CD4-positive, alpha-beta memory T cell (primary cell): ENCODE results near the gene MAP2K3. TPM values are rescaled to one million over a fixed set of nuclear protein-coding genes. Genes with fewer than 3 reads are reported as not detected.
A peak's percentile ranks its signal among the peaks of the same experiment; 100 is the strongest.

Experiments used
- CTCF ChIA-PET: fragments of 350-600 bp; sonication (Branson Sonifier 250); formaldehyde crosslinking; loops from one replicate; lab custom pipeline; 2021; ENCODE audit warnings: inconsistent platforms; ENCODE audit not compliant: partially characterized antibody; lab: Charles Lee
- POLR2A ChIA-PET: fragments of 350-600 bp; sonication (Branson Sonifier 250); formaldehyde crosslinking; loops from one replicate; lab custom pipeline; 2021; ENCODE audit not compliant: partially characterized antibody; lab: Charles Lee
- DNase-seq, 5 donors: peaks; one replicate each; pipeline versions ENCODE4 v3.0.0 to v3.0.0-alpha.2; 2020 to 2022; ENCODE audit warnings: mixed read lengths in 1 of 5
- H3K27ac ChIP-seq: one replicate; pipeline ENCODE4 v1.7.0; 2013; ENCODE audit warnings: low read depth, low read length
- H3K27me3 ChIP-seq: 2 replicates; pipeline ENCODE4 v1.7.0; 2013; ENCODE audit warnings: mild to moderate bottlenecking, low read length, moderate library complexity; ENCODE audit not compliant: insufficient read depth
- H3K36me3 ChIP-seq: 2 replicates; pipeline ENCODE4 v1.7.0; 2013; ENCODE audit warnings: mild to moderate bottlenecking, low read length, moderate library complexity; ENCODE audit not compliant: insufficient read depth
- H3K4me1 ChIP-seq: 2 replicates; pipeline ENCODE4 v1.7.0; 2013; ENCODE audit warnings: mild to moderate bottlenecking, low read length, moderate library complexity; ENCODE audit not compliant: insufficient read depth
- H3K4me3 ChIP-seq, 2 donors: one replicate each; pipeline ENCODE4 v1.7.0; 2013; ENCODE audit warnings: low read length in 2 of 2, mild to moderate bottlenecking in 1 of 2
- H3K9me3 ChIP-seq, 2 donors: one replicate each; pipeline ENCODE4 v1.7.0; 2013; ENCODE audit warnings: low read length in 2 of 2, control low read depth in 1 of 2; ENCODE audit not compliant: control insufficient read depth in 1 of 2
- H3K27ac Mint-ChIP-seq, 7 donors: one replicate each; pipeline ENCODE4 v1.8.0; 2020 to 2021; ENCODE audit warnings: mixed read lengths in 7 of 7, mild to moderate bottlenecking in 6 of 7, inconsistent platforms in 3 of 7, moderate library complexity in 3 of 7
- H3K27me3 Mint-ChIP-seq, 2 donors: one replicate each; pipeline ENCODE4 v1.8.0; 2020 to 2021; ENCODE audit warnings: mixed read lengths in 2 of 2
- H3K36me3 Mint-ChIP-seq, 2 donors: one replicate each; pipeline ENCODE4 v1.8.0; 2020 to 2021; ENCODE audit warnings: mixed read lengths in 2 of 2, inconsistent platforms in 1 of 2, mild to moderate bottlenecking in 1 of 2
- H3K4me1 Mint-ChIP-seq, 4 donors: one replicate each; pipeline ENCODE4 v1.8.0; 2020 to 2021; ENCODE audit warnings: mixed read lengths in 4 of 4, mild to moderate bottlenecking in 1 of 4
- H3K4me3 Mint-ChIP-seq, 8 donors: one replicate each; pipeline ENCODE4 v1.8.0; 2020 to 2021; ENCODE audit warnings: mixed read lengths in 8 of 8, mild to moderate bottlenecking in 7 of 8, moderate library complexity in 6 of 8, inconsistent platforms in 3 of 8
- H3K9me3 Mint-ChIP-seq, 8 donors: one replicate each; pipeline ENCODE4 v1.8.0; 2020 to 2021; ENCODE audit warnings: mixed read lengths in 8 of 8, mild to moderate bottlenecking in 5 of 8, inconsistent platforms in 3 of 8, moderate library complexity in 1 of 8
- intact Hi-C: fragments of 100-400 bp; cut with micrococcal nuclease; formaldehyde crosslinking; loops from one replicate; pipeline ENCODE4 v1.15.1; 2023
- polyA plus RNA-seq, 2 donors: library from polyadenylated mRNA; unstranded; fragments of 300-500 nt; fragmentation: Illumina TruSeq; gene quantifications; one replicate each; pipeline ENCODE4 v1.2.3, GENCODE V29; 2021
- total RNA-seq, 2 experiments: library from RNA; stranded (reverse); gene quantifications; one replicate each; pipeline ENCODE4 v1.2.3, GENCODE V29; 2021

The MAP2K3 gene
- 10 to 100 TPM; 52.6 to 63.2 TPM for total RNA-seq
- 10 to 100 TPM; 48.5 to 88.9 TPM for polyA plus RNA-seq

DNA sequence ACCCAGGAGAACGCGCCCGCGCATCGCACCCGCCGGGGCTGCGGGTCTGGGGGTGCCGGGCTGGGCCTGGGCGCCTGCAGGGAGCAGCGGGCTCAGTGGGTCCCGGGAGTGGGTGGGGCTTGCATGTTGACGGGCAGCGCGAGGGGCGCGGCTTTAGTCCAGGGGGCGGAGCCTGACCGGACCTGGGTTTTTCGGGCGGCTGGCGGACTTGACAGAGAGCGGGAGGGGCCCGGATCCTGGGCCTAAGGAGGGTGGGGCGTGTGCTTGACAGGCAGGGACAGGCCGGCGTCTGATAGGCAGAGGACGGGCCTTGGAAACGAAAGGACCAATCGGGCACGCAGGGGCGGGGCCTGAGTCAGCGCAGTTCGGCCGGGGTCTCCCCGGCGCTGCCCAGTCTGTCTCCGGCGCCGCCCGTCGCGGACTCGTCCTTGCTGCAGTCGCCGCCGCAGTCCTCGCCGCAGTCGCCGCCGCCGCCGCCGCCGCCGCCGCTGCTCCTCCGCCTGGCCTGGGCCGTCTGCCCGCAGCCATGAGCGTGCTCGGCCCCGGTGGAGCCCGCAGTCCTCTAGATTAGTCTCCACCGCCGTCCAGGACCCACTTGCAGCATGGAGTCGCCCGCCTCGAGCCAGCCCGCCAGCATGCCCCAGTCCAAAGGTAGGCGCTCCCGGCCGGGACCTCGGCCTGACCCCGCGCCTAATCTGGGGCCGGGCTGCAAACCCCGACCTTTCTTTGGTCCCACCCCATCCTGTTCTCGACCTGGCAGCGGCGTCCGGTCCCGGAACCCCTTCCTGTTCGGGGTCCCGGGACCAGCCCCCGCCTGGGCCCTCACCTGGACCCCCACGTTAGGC is at the start of gene MAP2K3:
TSS of gene MAP2K3 (plus strand) at position 393 of the 845 bp plus-strand sequence. CDS start at position 603, 210 bp downstream.
- no peaks in the 10 kb centered on the region for H3K9me3 ChIP-seq
- H3K27ac ChIP-seq: peak within 1 kb of the TSS; percentile 94
- ChIA-PET CTCF (interaction anchor here (1.0 to 4.3 kb wide), 3 partner anchors 7 to 228 kb away, joined by 3 to 56 read pairs (median 4); no protein-coding TSS in a partner anchor), POLR2A (interaction anchor here (0.7 to 4.3 kb wide), 7 partner anchors 8 to 242 kb away, joined by 3 to 59 read pairs (median 9); partner anchors contain the start of gene USP22)
- Mint-ChIP-seq H3K36me3 (peaks cover 0 to 23% of the 10 kb centered on the region in 2 donors), H3K9me3 (no peaks in the 10 kb centered on the region), H3K4me3 (peak within 1 kb of the TSS; percentile 95 to 99 (median 96)), H3K27ac (peak within 1 kb of the TSS; percentile 97 to 99 (median 98)), H3K27me3 (no peaks in the 10 kb centered on the region), H3K4me1 (peaks cover 34 to 77% (median 51%) of the 10 kb centered on the region in 4 donors)
- H3K27me3 ChIP-seq: no peaks in the 10 kb centered on the region
- no peaks in the 10 kb centered on the region for H3K36me3 ChIP-seq
- intact Hi-C loops: loop anchor here (1.0 to 5.0 kb wide), 8 partner anchors 9 to 268 kb away; partner anchors contain the start of genes DHRS7B, NATD1, TMEM11 and USP22
- DNase-seq: peak; percentile 91 to 96 (median 92)
- H3K4me1 ChIP-seq: peaks cover 56% of the 10 kb centered on the region
- H3K4me3 ChIP-seq: peak within 1 kb of the TSS; percentile 76 to 87

DNA sequence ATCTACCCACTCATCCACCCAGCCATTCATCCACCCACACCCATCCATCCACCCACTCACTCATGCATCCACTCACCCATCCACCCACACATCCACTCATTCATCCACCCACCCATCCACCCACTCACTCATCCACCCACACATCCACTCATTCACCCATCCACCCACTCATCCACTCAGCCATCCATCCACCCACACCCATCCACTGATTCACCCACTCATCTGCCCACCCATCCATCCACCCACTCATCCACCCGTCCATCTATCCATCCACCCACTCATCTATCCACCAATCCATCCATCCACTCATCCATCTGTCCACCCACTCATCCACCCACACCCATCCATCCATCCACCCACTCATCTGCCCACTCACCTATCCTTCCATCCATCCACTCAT is 48.6 kb upstream of the MAP2K3 start:
- no peak for DNase-seq

DNA sequence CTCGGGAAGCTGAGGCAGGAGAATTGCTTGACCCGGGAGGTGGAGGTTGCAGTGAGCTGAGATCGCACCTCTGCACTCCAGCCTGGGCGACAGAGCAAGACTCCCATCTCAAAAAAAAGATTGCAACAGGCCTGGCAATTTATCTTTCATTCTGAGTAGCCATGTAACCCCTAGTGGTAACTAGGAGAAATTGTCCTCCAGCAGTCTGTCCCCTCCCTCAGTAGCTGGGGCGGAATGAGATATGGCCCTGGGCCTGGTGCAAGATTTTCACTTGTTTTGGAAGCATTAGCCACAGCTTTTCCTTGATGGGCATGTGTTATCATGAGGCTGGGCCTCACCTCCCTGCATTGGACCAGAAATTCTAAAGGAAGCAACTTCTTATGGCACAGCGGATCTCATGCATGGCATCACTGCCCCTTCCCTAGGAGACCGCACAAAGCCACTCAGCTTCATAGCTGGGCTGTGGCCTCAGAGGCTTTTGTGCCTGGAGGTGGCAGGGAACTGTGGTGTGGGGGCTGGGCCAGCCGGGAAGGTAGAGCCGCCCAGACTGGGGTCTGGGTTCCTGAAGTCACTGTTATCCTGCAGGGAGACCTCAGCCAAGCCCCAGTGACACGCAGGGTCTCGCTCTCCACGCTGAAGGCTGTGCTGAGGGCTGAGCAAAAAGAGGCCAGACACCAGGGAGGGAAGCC is 44.7 kb upstream of the MAP2K3 start:
- intact Hi-C loops: no loop called here
- POLR2A ChIA-PET: no interaction called here

More for the DNA sequence above, 48.6 kb upstream of the MAP2K3 start:
- Histone ChIP-seq H3K27ac (no peak overlapping the region), H3K36me3 (no peaks in the 10 kb centered on the region), H3K9me3 (no peaks in the 10 kb centered on the region), H3K4me3 (no peak overlapping the region), H3K27me3 (no peaks in the 10 kb centered on the region), H3K4me1 (no peaks in the 10 kb centered on the region)
- H3K4me1 Mint-ChIP-seq: peaks cover 0 to 1% (median 0%) of the 10 kb centered on the region in 4 donors
- no peaks in the 10 kb centered on the region for H3K36me3 Mint-ChIP-seq
- H3K27me3 Mint-ChIP-seq: no peaks in the 10 kb centered on the region
- H3K4me3 Mint-ChIP-seq: no peak overlapping the region
- CTCF ChIA-PET: no interaction called here
- H3K9me3 Mint-ChIP-seq: peaks cover 0 to 16% (median 3%) of the 10 kb centered on the region in 8 donors
- H3K27ac Mint-ChIP-seq: no peak overlapping the region
- POLR2A ChIA-PET: no interaction called here
- intact Hi-C loops: no loop called here

DNA sequence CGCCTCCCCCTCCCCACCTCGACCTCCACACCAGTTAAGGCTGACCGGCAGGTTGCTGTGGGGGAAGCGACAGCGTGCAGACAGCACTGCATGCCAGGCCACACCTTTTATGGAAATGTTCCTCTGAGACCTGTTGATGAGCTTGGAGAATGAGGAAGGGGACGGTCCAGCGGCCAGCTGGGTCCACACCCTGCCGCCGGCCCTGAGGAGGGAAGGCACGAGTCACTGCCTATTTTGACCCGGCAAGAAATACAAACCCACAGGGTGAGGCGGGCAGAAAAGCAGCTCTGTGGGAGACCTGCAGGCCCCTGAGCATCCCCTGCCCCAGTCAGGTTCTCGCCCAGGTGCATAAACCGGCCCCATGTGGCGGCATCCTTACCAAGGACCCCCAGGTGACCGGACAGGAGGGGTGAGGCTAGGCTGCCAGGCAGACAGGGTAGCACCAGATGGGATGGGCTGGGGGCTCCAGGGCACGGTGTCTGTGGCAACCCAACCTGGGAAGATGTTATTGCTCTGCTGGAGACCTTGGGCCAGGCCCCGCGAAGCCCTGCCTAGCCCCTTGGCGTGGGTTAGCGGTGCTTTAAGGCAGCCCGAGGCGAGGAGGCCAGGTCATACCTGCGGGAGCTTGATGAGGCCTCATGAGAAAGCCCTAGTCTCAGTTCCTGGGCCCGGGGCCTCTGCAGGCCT is 44.0 kb upstream of the MAP2K3 start:
- no peaks in the 10 kb centered on the region for H3K9me3 ChIP-seq

More for the DNA sequence above, 44.7 kb upstream of the MAP2K3 start:
- H3K36me3 ChIP-seq: no peaks in the 10 kb centered on the region
- H3K27me3 Mint-ChIP-seq: no peaks in the 10 kb centered on the region
- H3K27ac ChIP-seq: no peak overlapping the region
- CTCF ChIA-PET: interaction anchor here (1.7 to 2.5 kb wide), 3 partner anchors 10 to 121 kb away, joined by 4 to 8 read pairs (median 6); no protein-coding TSS in a partner anchor
- H3K4me1 Mint-ChIP-seq: peaks cover 0 to 2% (median under 1%) of the 10 kb centered on the region in 4 donors
- H3K36me3 Mint-ChIP-seq: peaks cover 0 to 2% of the 10 kb centered on the region in 2 donors
- no peak for DNase-seq
- no peaks in the 10 kb centered on the region for H3K4me1 ChIP-seq
- peak overlapping the region in 2 of 7 donors; percentile 4 to 61 for H3K27ac Mint-ChIP-seq
- H3K9me3 Mint-ChIP-seq: no peaks in the 10 kb centered on the region
- no peak overlapping the region for H3K4me3 ChIP-seq
- no peak overlapping the region for H3K4me3 Mint-ChIP-seq
- no peaks in the 10 kb centered on the region for H3K27me3 ChIP-seq
- H3K9me3 ChIP-seq: no peaks in the 10 kb centered on the region

DNA sequence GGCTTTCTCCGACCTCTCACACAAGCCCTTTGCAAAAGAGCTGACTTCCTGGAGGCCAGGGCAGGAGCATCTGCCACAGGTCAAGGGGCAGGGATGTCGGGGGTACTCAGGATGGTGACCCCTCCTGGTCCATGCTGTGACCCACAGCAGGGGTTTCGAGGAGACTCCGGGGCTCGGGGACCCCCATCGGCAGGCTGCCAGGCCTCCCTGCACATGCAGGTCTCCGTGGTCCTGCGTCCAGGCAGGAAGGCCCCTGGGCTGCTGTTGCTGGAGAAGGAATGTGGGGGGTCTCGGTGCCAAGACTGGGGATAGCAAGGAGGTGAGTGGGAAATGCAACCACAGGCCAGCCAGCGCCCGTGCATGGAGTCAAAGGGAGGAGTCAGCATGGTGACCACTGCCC is 42.9 kb upstream of the MAP2K3 start:
- H3K4me1 Mint-ChIP-seq: peaks cover 0 to 9% (median 3%) of the 10 kb centered on the region in 4 donors
- ChIA-PET CTCF (no interaction called here), POLR2A (interaction anchor here (0.7 kb wide), 1 partner anchor 10 kb away, joined by 3 read pairs; no protein-coding TSS in a partner anchor)
- H3K4me1 ChIP-seq: no peaks in the 10 kb centered on the region
- H3K27me3 Mint-ChIP-seq: no peaks in the 10 kb centered on the region
- no peaks in the 10 kb centered on the region for H3K9me3 Mint-ChIP-seq
- no peaks in the 10 kb centered on the region for H3K36me3 ChIP-seq
- H3K27me3 ChIP-seq: no peaks in the 10 kb centered on the region
- DNase-seq: no peak
- no peak overlapping the region for H3K4me3 ChIP-seq
- H3K27ac Mint-ChIP-seq: peak overlapping the region in 1 of 7 donors; percentile 4
- H3K4me3 Mint-ChIP-seq: no peak overlapping the region
- intact Hi-C loops: no loop called here
- no peak overlapping the region for H3K27ac ChIP-seq
- H3K9me3 ChIP-seq: no peaks in the 10 kb centered on the region
- peaks cover 0 to 2% of the 10 kb centered on the region in 2 donors for H3K36me3 Mint-ChIP-seq

More for the DNA sequence above, 44.0 kb upstream of the MAP2K3 start:
- Histone ChIP-seq H3K4me1 (no peaks in the 10 kb centered on the region), H3K27me3 (no peaks in the 10 kb centered on the region), H3K27ac (no peak overlapping the region), H3K4me3 (no peak overlapping the region), H3K36me3 (no peaks in the 10 kb centered on the region)
- no peaks in the 10 kb centered on the region for H3K27me3 Mint-ChIP-seq
- H3K27ac Mint-ChIP-seq: peak overlapping the region in 1 of 7 donors; percentile 84
- H3K9me3 Mint-ChIP-seq: no peaks in the 10 kb centered on the region
- intact Hi-C loops: no loop called here
- H3K4me3 Mint-ChIP-seq: no peak overlapping the region
- POLR2A ChIA-PET: interaction anchor here (0.7 kb wide), 1 partner anchor 11 kb away, joined by 3 read pairs; no protein-coding TSS in a partner anchor
- CTCF ChIA-PET: interaction anchor here (1.7 to 2.5 kb wide), 3 partner anchors 9 to 121 kb away, joined by 4 to 8 read pairs (median 6); no protein-coding TSS in a partner anchor
- peaks cover 0 to 3% (median 2%) of the 10 kb centered on the region in 4 donors for H3K4me1 Mint-ChIP-seq
- DNase-seq: no peak
- peaks cover 0 to 2% of the 10 kb centered on the region in 2 donors for H3K36me3 Mint-ChIP-seq

DNA sequence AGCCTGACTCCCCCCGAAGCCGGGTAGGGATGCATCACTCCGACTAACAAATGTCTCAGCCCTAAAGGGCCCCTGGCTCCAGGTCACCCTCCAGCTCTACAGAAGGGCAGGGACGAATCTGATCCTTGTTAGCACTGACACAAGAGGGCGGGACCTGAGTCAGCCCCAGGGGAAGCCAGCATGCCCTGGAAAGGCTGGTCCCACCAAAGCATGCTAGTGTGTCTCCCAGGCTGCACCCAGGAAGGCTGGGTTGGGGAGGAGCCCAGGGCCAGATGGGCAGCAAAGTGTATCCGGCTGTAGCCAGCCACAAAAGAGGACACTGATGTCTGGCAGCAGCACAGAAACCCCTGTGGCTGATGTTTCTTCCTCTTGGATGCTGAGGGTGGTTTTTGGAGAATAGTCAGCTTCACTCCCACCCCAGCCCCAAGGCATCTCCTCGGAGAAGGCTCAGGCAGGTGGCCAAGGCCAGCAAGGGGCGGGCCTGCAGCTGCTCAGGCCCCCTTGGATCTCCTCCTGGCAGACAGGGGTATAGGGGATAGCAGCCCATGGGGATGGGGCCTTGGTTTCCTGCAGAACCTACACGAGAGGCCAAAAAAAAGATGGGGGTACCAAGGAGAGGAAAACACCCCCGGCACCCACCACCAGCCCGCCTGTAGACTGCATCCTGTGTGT is 42.3 kb upstream of the MAP2K3 start:
- POLR2A ChIA-PET: no interaction called here

More for the DNA sequence above, 42.3 kb upstream of the MAP2K3 start:
- H3K4me3 Mint-ChIP-seq: no peak overlapping the region
- no peak overlapping the region for H3K27ac ChIP-seq
- CTCF ChIA-PET: no interaction called here
- no peaks in the 10 kb centered on the region for H3K27me3 Mint-ChIP-seq
- H3K27ac Mint-ChIP-seq: no peak overlapping the region
- H3K27me3 ChIP-seq: no peaks in the 10 kb centered on the region
- no peaks in the 10 kb centered on the region for H3K9me3 Mint-ChIP-seq
- H3K4me1 ChIP-seq: no peaks in the 10 kb centered on the region
- no peak for DNase-seq
- H3K4me3 ChIP-seq: no peak overlapping the region
- H3K36me3 ChIP-seq: no peaks in the 10 kb centered on the region
- no peaks in the 10 kb centered on the region for H3K9me3 ChIP-seq
- peaks cover 0 to 2% of the 10 kb centered on the region in 2 donors for H3K36me3 Mint-ChIP-seq
- intact Hi-C loops: no loop called here
- peaks cover 0 to 9% (median 3%) of the 10 kb centered on the region in 4 donors for H3K4me1 Mint-ChIP-seq
